ENCODE measurements around the gene GNB5. TPM values are rescaled to one million over a fixed set of nuclear protein-coding genes. Genes with fewer than 3 reads are reported as not detected.

Gene GNB5
- total RNA-seq, 1 experiment from 2014 or later = 26.0 TPM

GRCh38 chr15:52233405-52233804, 42.2 kb upstream of the GNB5 start:
- no peaks in the 10 kb centered on the region for H3K9me2 ChIP-seq (ENCODE audit: insufficient read depth)
- H3K9me3 ChIP-seq (ENCODE audit: insufficient read depth, low read depth) = no peaks in the 10 kb centered on the region
- intact Hi-C loops (cut with micrococcal nuclease; ENCODE audit: unreplicated experiment) = no loop called here
- no peak for TF ChIP-seq EZH2 (IDR thresholded peaks at IDR 0.05; ENCODE audit: low read depth)
- no peak for TF ChIP-seq CTCF (conservative IDR thresholded peaks at IDR 0.05)
- CTCF ChIA-PET = no interaction called here
- no peaks in the 10 kb centered on the region for H3K79me2 ChIP-seq (ENCODE audit: low read depth)
- no peaks in the 10 kb centered on the region for H3K4me1 ChIP-seq (replicated peaks; ENCODE audit: insufficient read depth)
- no peaks in the 10 kb centered on the region; the same call in 1 of the 2 replicates for H3K36me3 ChIP-seq (ENCODE audit: low read depth)
- no peak overlapping the region for H2AFZ ChIP-seq
- H3F3A ChIP-seq (ENCODE audit: insufficient read depth, low read depth) = peaks cover 5% of the 10 kb centered on the region; the same call in 1 of the 2 replicates
- no peaks in the 10 kb centered on the region for H3K27me3 ChIP-seq (ENCODE audit: insufficient read depth, low read depth)
- H3K27ac ChIP-seq = no peak overlapping the region
- POLR2A ChIA-PET (ENCODE audit: unreplicated experiment) = no interaction called here
- H3K4me2 ChIP-seq = no peak overlapping the region
- no TSS peak for BruUV-seq (replicated peaks)
- H3K4me3 ChIP-seq = no peak overlapping the region
- no peaks in the 10 kb centered on the region for H4K20me1 ChIP-seq (ENCODE audit: insufficient read depth)
- DNase-seq = no peak

- no peaks in the 10 kb centered on the region for H3K9me2 ChIP-seq (ENCODE audit: insufficient read depth)
- no peaks in the 10 kb centered on the region; the same call in 1 of the 2 replicates for H3K36me3 ChIP-seq (ENCODE audit: low read depth)
- H2AFZ ChIP-seq = no peak overlapping the region
- ChIA-PET CTCF (no interaction called here), POLR2A (ENCODE audit: unreplicated experiment) (no interaction called here)
- H3F3A ChIP-seq (ENCODE audit: insufficient read depth, low read depth) = peaks cover 5% of the 10 kb centered on the region; the same call in 1 of the 2 replicates
- no peak for DNase-seq
- intact Hi-C loops (cut with micrococcal nuclease; ENCODE audit: unreplicated experiment) = no loop called here
- H3K27ac ChIP-seq = no peak overlapping the region
- no peaks in the 10 kb centered on the region for H3K9me3 ChIP-seq (ENCODE audit: insufficient read depth, low read depth)
- BruUV-seq (replicated peaks) = no TSS peak
- H3K4me1 ChIP-seq (replicated peaks; ENCODE audit: insufficient read depth) = no peaks in the 10 kb centered on the region
- no peaks in the 10 kb centered on the region for H4K20me1 ChIP-seq (ENCODE audit: insufficient read depth)
- no peak overlapping the region for H3K4me3 ChIP-seq
- no peak overlapping the region for H3K4me2 ChIP-seq
- H3K27me3 ChIP-seq (ENCODE audit: insufficient read depth, low read depth) = no peaks in the 10 kb centered on the region
- TF ChIP-seq CTCF (conservative IDR thresholded peaks at IDR 0.05) (no peak), EZH2 (IDR thresholded peaks at IDR 0.05; ENCODE audit: low read depth) (no peak)
- H3K79me2 ChIP-seq (ENCODE audit: low read depth) = no peaks in the 10 kb centered on the region
These were observed 41.1 kb upstream of the GNB5 start for GRCh38 chr15:52232327-52232726.

- Histone ChIP-seq H3F3A (ENCODE audit: insufficient read depth, low read depth) (peaks cover 5% of the 10 kb centered on the region; the same call in 1 of the 2 replicates), H3K36me3 (ENCODE audit: low read depth) (no peaks in the 10 kb centered on the region; the same call in none of the 2 replicates), H3K9me3 (ENCODE audit: insufficient read depth, low read depth) (no peaks in the 10 kb centered on the region), H3K27ac (no peak overlapping the region), H4K20me1 (ENCODE audit: insufficient read depth) (no peaks in the 10 kb centered on the region), H3K4me3 (no peak overlapping the region), H2AFZ (no peak overlapping the region), H3K4me2 (no peak overlapping the region), H3K27me3 (ENCODE audit: insufficient read depth, low read depth) (no peaks in the 10 kb centered on the region), H3K79me2 (ENCODE audit: low read depth) (no peaks in the 10 kb centered on the region), H3K4me1 (replicated peaks; ENCODE audit: insufficient read depth) (no peaks in the 10 kb centered on the region), H3K9me2 (ENCODE audit: insufficient read depth) (no peaks in the 10 kb centered on the region)
- no TSS peak for BruUV-seq (replicated peaks)
- no peak for DNase-seq
- TF ChIP-seq CTCF (conservative IDR thresholded peaks at IDR 0.05) (no peak), EZH2 (IDR thresholded peaks at IDR 0.05; ENCODE audit: low read depth) (no peak)
- ChIA-PET POLR2A (ENCODE audit: unreplicated experiment) (interaction anchor here (0.6 kb wide), 1 partner anchor 357 kb away, joined by 3 read pairs; no protein-coding TSS in a partner anchor), CTCF (no interaction called here)
- intact Hi-C loops (cut with micrococcal nuclease; ENCODE audit: unreplicated experiment) = no loop called here
These were observed 38.9 kb upstream of the GNB5 start for GRCh38 chr15:52230073-52230472.
